Measurements from ENCODE around the gene ZMYND8.

The ZMYND8 gene

GRCh38 chr20:47343007-47343472 is 13.5 kb downstream of the ZMYND8 start:
- no peak for TF ChIP-seq CTCF (conservative IDR thresholded peaks at IDR 0.05; ENCODE audit: low read depth, low read length)
- no peak overlapping the region for H3K4me3 ChIP-seq (ENCODE audit: low read length)
- DNase-seq (ENCODE audit: low read depth), result no peak

- no peak for DNase-seq (ENCODE audit: low read depth)
- H3K4me3 ChIP-seq (ENCODE audit: low read length), result no peak overlapping the region
- TF ChIP-seq CTCF (conservative IDR thresholded peaks at IDR 0.05; ENCODE audit: low read depth, low read length), result no peak
Measured at GRCh38 chr20:47338131-47338628, 18.3 kb downstream of the ZMYND8 start.

GRCh38 chr20:47337413-47337812 is 19.1 kb downstream of the ZMYND8 start:
- H3K4me3 ChIP-seq (ENCODE audit: low read length), result no peak overlapping the region
- DNase-seq (ENCODE audit: low read depth), result no peak
- no peak for TF ChIP-seq CTCF (conservative IDR thresholded peaks at IDR 0.05; ENCODE audit: low read depth, low read length)

GRCh38 chr20:47336129-47336754 is 20.3 kb downstream of the ZMYND8 start:
- H3K4me3 ChIP-seq (ENCODE audit: low read length), result no peak overlapping the region
- TF ChIP-seq CTCF (conservative IDR thresholded peaks at IDR 0.05; ENCODE audit: low read depth, low read length), result no peak

GRCh38 chr20:47335251-47336128 is 21.0 kb downstream of the ZMYND8 start:
- no peak for DNase-seq (ENCODE audit: low read depth)
- no peak for TF ChIP-seq CTCF (conservative IDR thresholded peaks at IDR 0.05; ENCODE audit: low read depth, low read length)
- H3K4me3 ChIP-seq (ENCODE audit: low read length), result no peak overlapping the region

More at GRCh38 chr20:47336129-47336754, 20.3 kb downstream of the ZMYND8 start:
- DNase-seq (ENCODE audit: low read depth), result peak; percentile 94

- TF ChIP-seq CTCF (conservative IDR thresholded peaks at IDR 0.05; ENCODE audit: low read depth, low read length), result no peak
- peak; percentile 92 for DNase-seq (ENCODE audit: low read depth)
- no peak overlapping the region for H3K4me3 ChIP-seq (ENCODE audit: low read length)
Measured at GRCh38 chr20:47334022-47334551, 22.4 kb downstream of the ZMYND8 start.
